Esophagus (tissue), 2 donors: Measurements from ENCODE around the gene ARHGAP26. TPM values are rescaled to one million over a fixed set of nuclear protein-coding genes. Genes with fewer than 3 reads are reported as not detected.

ENCODE experiments used
- H3K27ac ChIP-seq, 2 donors: one replicate each; pipeline ENCODE4 v1.5.1; 2013; ENCODE audit warnings: low read depth in 2 of 2, mild to moderate bottlenecking in 2 of 2, inconsistent platforms in 1 of 2, low read length in 1 of 2, moderate library complexity in 1 of 2
- H3K27me3 ChIP-seq, 2 donors: one replicate each; pipeline ENCODE4 v1.6.1; 2013; ENCODE audit warnings: low read length in 2 of 2, control low read depth in 1 of 2, mild to moderate bottlenecking in 1 of 2; ENCODE audit not compliant: insufficient read depth in 2 of 2, control insufficient read depth in 1 of 2
- H3K36me3 ChIP-seq, 2 donors: one replicate each; pipeline ENCODE4 v1.6.1; 2013; ENCODE audit warnings: low read length in 1 of 2; ENCODE audit not compliant: control insufficient read depth in 2 of 2, insufficient read depth in 2 of 2
- H3K4me1 ChIP-seq, 2 donors: one replicate each; pipeline ENCODE4 v1.6.1; 2013; ENCODE audit warnings: low read length in 1 of 2; ENCODE audit not compliant: control insufficient read depth in 2 of 2, insufficient read depth in 2 of 2
- H3K4me3 ChIP-seq, 2 donors: one replicate each; pipeline ENCODE4 v1.5.1; 2013; ENCODE audit warnings: low read length in 2 of 2, mild to moderate bottlenecking in 2 of 2, low read depth in 1 of 2, moderate library complexity in 1 of 2
- H3K9me3 ChIP-seq, 2 donors: one replicate each; pipeline ENCODE4 v1.6.1; 2013; ENCODE audit warnings: mild to moderate bottlenecking in 2 of 2, low read depth in 1 of 2, low read length in 1 of 2, moderate library complexity in 1 of 2; ENCODE audit not compliant: control insufficient read depth in 2 of 2, insufficient read depth in 1 of 2
- WGBS, 2 donors: extraction: QIAGEN DNeasy Blood & Tissue Kit; methylation state at CpG; one replicate each; pipeline ENCODE4 v1.1.7; 2013; 5-methylcytosine and 5-hydroxymethylcytosine counted together
- polyA plus RNA-seq, 2 donors: library from polyadenylated mRNA; stranded (reverse); fragments of 200-250 nt; gene quantifications; one replicate each; pipeline ENCODE4 v1.2.3, GENCODE V29; 2013
- donor health status: healthy with polysubstance abuse.
- donor health status: Bipolar disorder and iron deficiency.

ARHGAP26 gene
- polyA plus RNA-seq, 2 donors: 3.1 to 3.6 TPM

- no peaks in the 10 kb centered on the region for H3K4me1 ChIP-seq
- no peaks in the 10 kb centered on the region for H3K9me3 ChIP-seq
- H3K27ac ChIP-seq: no peak overlapping the region
- WGBS, 2 donors: 78 to 84% methylated on average over 12 of the region's 12 CpGs
- no peaks in the 10 kb centered on the region for H3K36me3 ChIP-seq
- no peak overlapping the region for H3K4me3 ChIP-seq
- no peaks in the 10 kb centered on the region for H3K27me3 ChIP-seq
Measured at GRCh38 chr5:143014017-143014651, 244.0 kb downstream of the ARHGAP26 start.

GRCh38 chr5:143016777-143017516 lies 246.8 kb downstream of the ARHGAP26 start:
- Histone ChIP-seq H3K36me3 (no peaks in the 10 kb centered on the region), H3K4me3 (no peak overlapping the region), H3K4me1 (no peaks in the 10 kb centered on the region), H3K27ac (no peak overlapping the region), H3K9me3 (no peaks in the 10 kb centered on the region), H3K27me3 (no peaks in the 10 kb centered on the region)
- WGBS, 2 donors: 78 to 79% methylated on average over 5 of the region's 5 CpGs

DNA sequence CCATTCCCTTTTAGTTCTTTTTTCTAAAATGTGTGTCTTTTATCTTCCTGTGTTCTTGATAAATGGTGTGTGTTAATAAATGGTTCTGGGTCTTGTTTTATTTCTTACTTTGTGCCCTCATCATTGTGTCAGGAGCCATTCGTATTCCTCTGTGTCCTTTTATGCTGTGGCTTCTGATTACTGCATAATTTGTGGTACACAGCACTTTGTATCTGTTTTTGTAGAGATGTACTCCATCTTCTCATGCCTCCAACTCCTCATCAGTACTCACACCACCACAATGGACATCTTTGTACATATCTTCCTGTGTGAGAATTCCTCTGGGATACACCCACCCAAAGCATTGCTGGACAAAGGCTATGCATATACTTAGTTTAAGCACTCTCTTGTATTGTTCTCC lies 247.4 kb downstream of the ARHGAP26 start:
- H3K9me3 ChIP-seq: no peaks in the 10 kb centered on the region
- no peak overlapping the region for H3K4me3 ChIP-seq
- 92 to 95% methylated on average over 1 of the region's 1 CpG for WGBS, 2 donors
- no peaks in the 10 kb centered on the region for H3K4me1 ChIP-seq
- H3K36me3 ChIP-seq: no peaks in the 10 kb centered on the region
- H3K27me3 ChIP-seq: no peaks in the 10 kb centered on the region
- no peak overlapping the region for H3K27ac ChIP-seq

- no peaks in the 10 kb centered on the region for H3K27me3 ChIP-seq
- no peak overlapping the region for H3K27ac ChIP-seq
- 98% methylated on average over 1 of the region's 1 CpG for WGBS, 2 donors
- H3K36me3 ChIP-seq: no peaks in the 10 kb centered on the region
- no peaks in the 10 kb centered on the region for H3K9me3 ChIP-seq
- no peak overlapping the region for H3K4me3 ChIP-seq
- no peaks in the 10 kb centered on the region for H3K4me1 ChIP-seq
Measured at GRCh38 chr5:143017992-143018391, 247.8 kb downstream of the ARHGAP26 start.

- H3K36me3 ChIP-seq: no peaks in the 10 kb centered on the region
- no peaks in the 10 kb centered on the region for H3K27me3 ChIP-seq
- no peaks in the 10 kb centered on the region for H3K9me3 ChIP-seq
- H3K4me1 ChIP-seq: no peaks in the 10 kb centered on the region
- WGBS, 2 donors: 90 to 95% methylated on average over 4 of the region's 4 CpGs
- no peak overlapping the region for H3K4me3 ChIP-seq
- H3K27ac ChIP-seq: no peak overlapping the region
Measured at GRCh38 chr5:143019157-143019556, 249.0 kb downstream of the ARHGAP26 start.

- H3K4me3 ChIP-seq: no peak overlapping the region
- H3K27me3 ChIP-seq: no peaks in the 10 kb centered on the region
- no peaks in the 10 kb centered on the region for H3K9me3 ChIP-seq
- H3K36me3 ChIP-seq: no peaks in the 10 kb centered on the region
- H3K27ac ChIP-seq: no peak overlapping the region
- H3K4me1 ChIP-seq: no peaks in the 10 kb centered on the region
- 78 to 81% methylated on average over 7 of the region's 7 CpGs for WGBS, 2 donors
Measured at GRCh38 chr5:143019614-143020515, 249.7 kb downstream of the ARHGAP26 start.

- 96 to 100% methylated on average over 2 of the region's 2 CpGs for WGBS, 2 donors
- H3K9me3 ChIP-seq: peaks cover 0 to 1% of the 10 kb centered on the region in 2 donors
- H3K36me3 ChIP-seq: no peaks in the 10 kb centered on the region
- no peaks in the 10 kb centered on the region for H3K4me1 ChIP-seq
- H3K27ac ChIP-seq: no peak overlapping the region
- H3K4me3 ChIP-seq: no peak overlapping the region
- no peaks in the 10 kb centered on the region for H3K27me3 ChIP-seq
Measured at GRCh38 chr5:143021595-143021994, 251.4 kb downstream of the ARHGAP26 start.

DNA sequence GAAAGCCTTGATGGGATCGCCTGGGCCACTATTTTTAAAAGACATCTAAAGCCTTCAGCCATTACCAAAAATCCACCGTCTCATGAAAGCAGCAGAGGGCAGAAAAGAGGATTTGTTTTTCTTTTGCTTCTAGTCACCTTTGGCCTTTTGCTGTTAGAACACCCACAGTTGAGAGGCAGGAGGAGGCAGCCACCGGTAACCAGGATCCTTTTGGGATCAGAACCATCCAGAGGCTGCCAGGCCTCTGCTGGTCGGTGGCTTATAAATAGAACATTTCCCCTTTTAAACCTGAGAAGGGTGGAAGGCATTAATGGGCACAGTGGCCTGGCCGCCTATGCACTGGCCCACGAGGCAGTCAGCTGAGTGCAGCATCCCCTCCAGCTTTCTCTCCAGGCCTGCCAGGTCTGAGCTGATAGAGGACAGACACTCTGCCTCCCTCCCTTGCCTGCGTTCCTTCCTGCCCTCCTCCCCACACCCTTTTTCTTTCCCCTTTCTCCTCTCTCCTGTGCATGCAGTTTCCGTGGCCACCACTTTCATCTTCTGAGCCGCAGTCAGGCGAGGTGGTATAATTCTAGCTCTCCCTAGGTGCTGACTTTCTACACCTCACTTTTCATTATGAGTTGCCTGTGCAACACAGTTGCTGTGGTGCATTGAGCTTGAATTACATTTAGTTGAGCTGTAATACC lies 253.4 kb downstream of the ARHGAP26 start:
- Histone ChIP-seq H3K27ac (no peak overlapping the region), H3K4me3 (no peak overlapping the region), H3K36me3 (no peaks in the 10 kb centered on the region), H3K4me1 (no peaks in the 10 kb centered on the region), H3K27me3 (no peaks in the 10 kb centered on the region), H3K9me3 (peaks cover 0 to 1% of the 10 kb centered on the region in 2 donors)
- WGBS, 2 donors: 61 to 66% methylated on average over 10 of the region's 10 CpGs

DNA sequence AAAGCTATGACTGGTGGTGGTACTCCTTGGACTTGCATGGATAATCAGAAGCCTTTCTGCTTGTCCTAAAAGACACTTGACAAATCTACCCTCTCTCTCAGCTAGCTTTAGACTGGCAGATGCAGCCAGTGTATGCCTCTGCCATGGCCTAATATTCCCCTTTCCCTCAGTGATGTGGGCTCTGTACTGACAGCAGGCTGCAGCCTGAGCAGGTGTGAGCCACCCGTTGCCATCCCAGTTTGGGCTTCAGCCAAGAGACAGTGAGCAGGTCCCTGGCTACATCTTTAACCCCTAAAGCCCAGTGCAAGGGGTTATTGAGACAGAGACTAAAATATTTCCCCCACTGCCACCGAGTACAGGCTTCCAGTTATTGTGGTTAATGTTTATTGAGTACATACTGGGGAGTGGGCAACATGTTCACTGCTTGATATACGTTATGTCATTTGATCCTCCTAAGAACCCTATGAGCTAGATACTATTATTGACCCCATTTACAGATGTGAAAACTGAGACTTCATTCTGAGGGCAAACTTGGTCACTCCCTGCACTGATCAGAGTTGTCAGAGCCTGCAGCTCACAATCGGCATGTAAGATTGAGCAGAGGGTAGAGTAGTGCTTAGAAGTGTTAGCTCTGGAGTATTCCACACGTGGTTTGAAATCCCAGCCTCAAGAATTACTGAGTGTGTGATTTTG lies 254.2 kb downstream of the ARHGAP26 start:
- WGBS, 2 donors: 79 to 82% methylated on average over 5 of the region's 5 CpGs
- Histone ChIP-seq H3K4me3 (no peak overlapping the region), H3K27ac (no peak overlapping the region), H3K27me3 (no peaks in the 10 kb centered on the region), H3K36me3 (no peaks in the 10 kb centered on the region), H3K9me3 (peaks cover 0 to 1% of the 10 kb centered on the region in 2 donors), H3K4me1 (no peaks in the 10 kb centered on the region)
